Left forelimb (tissue), 1 donor: ENCODE results near the gene HMOX2.

ENCODE experiments used
- DNase-seq: peaks from one replicate; pipeline ENCODE4 v3.0.0-alpha.2; 2018; ENCODE audit warnings: low spot score

Gene HMOX2

GRCh38 chr16:4505356-4506147 is 29.4 kb downstream of the HMOX2 start:
- DNase-seq: no peak

GRCh38 chr16:4506450-4506849 is 30.3 kb downstream of the HMOX2 start:
- DNase-seq: no peak

- DNase-seq: no peak
Observed at GRCh38 chr16:4507588-4508345, 31.6 kb downstream of the HMOX2 start.

- DNase-seq: no peak
Observed at GRCh38 chr16:4508806-4509205, 32.6 kb downstream of the HMOX2 start.

GRCh38 chr16:4509420-4509819 is 33.2 kb downstream of the HMOX2 start:
- no peak for DNase-seq

GRCh38 chr16:4510131-4510530 is 33.9 kb downstream of the HMOX2 start:
- no peak for DNase-seq

GRCh38 chr16:4510747-4511426 is 34.7 kb downstream of the HMOX2 start:
- DNase-seq: no peak

- no peak for DNase-seq
Observed at GRCh38 chr16:4511441-4512082, 35.4 kb downstream of the HMOX2 start.

GRCh38 chr16:4512473-4512872 is 36.3 kb downstream of the HMOX2 start:
- DNase-seq: no peak

- DNase-seq: no peak
Observed at GRCh38 chr16:4513086-4513860, 37.1 kb downstream of the HMOX2 start.

GRCh38 chr16:4513881-4514280 is 37.7 kb downstream of the HMOX2 start:
- no peak for DNase-seq

- no peak for DNase-seq
Observed at GRCh38 chr16:4514606-4515005, 38.4 kb downstream of the HMOX2 start.

- no peak for DNase-seq
Observed at GRCh38 chr16:4515611-4516233, 39.5 kb downstream of the HMOX2 start.

- no peak for DNase-seq
Observed at GRCh38 chr16:4517812-4518680, 41.8 kb downstream of the HMOX2 start.

- no peak for DNase-seq
Observed at GRCh38 chr16:4519274-4520058, 43.3 kb downstream of the HMOX2 start.

- no peak for DNase-seq
Observed at GRCh38 chr16:4520913-4521312, 44.7 kb downstream of the HMOX2 start.

- DNase-seq: no peak
Observed at GRCh38 chr16:4522051-4522581, 45.9 kb downstream of the HMOX2 start.

- DNase-seq: no peak
Observed at GRCh38 chr16:4523686-4524085, 47.5 kb downstream of the HMOX2 start.

- no peak for DNase-seq
Observed at GRCh38 chr16:4524571-4524970, 48.4 kb downstream of the HMOX2 start.
